Neural progenitor cell (in vitro differentiated cells): Measurements from ENCODE around the gene EVC. TPM values are rescaled to one million over a fixed set of nuclear protein-coding genes. Genes with fewer than 3 reads are reported as not detected.

Experiments
- DNase-seq: peaks from one replicate; pipeline ENCODE4 v3.0.0-alpha.2; 2016; ENCODE audit warnings: low spot score
- H2AFZ ChIP-seq: fragments of 200-600 bp; sonication (generic); replicated peaks from 2 replicates; pipeline ENCODE4 v1.6.1; 2016; ENCODE audit warnings: antibody characterized with exemption
- H3F3A ChIP-seq: fragments of 200-600 bp; sonication (generic); 2 replicates; pipeline ENCODE4 v1.6.1; 2016; ENCODE audit warnings: antibody characterized with exemption, low read depth
- H3K27ac ChIP-seq: fragments of 200-600 bp; sonication (generic); 2 replicates; pipeline ENCODE4 v1.5.1; 2016; ENCODE audit warnings: mild to moderate bottlenecking
- H3K27me3 ChIP-seq: fragments of 200-600 bp; sonication (generic); 2 replicates; pipeline ENCODE4 v1.6.1; 2016; ENCODE audit warnings: mild to moderate bottlenecking, moderate library complexity
- H3K36me3 ChIP-seq: fragments of 200-600 bp; sonication (generic); 2 replicates; pipeline ENCODE4 v1.5.1; 2016
- H3K4me1 ChIP-seq: fragments of 200-600 bp; sonication (generic); 2 replicates; pipeline ENCODE4 v1.6.1; 2016; ENCODE audit warnings: mixed run types
- H3K4me2 ChIP-seq: fragments of 200-600 bp; sonication (generic); 2 replicates; pipeline ENCODE4 v1.6.1; 2016
- H3K4me3 ChIP-seq: fragments of 200-600 bp; sonication (generic); 2 replicates; pipeline ENCODE4 v1.5.1; 2016
- H3K79me2 ChIP-seq: fragments of 200-600 bp; sonication (generic); 2 replicates; pipeline ENCODE4 v1.6.1; 2016; ENCODE audit warnings: low read depth
- H3K9ac ChIP-seq: fragments of 200-600 bp; sonication (generic); 2 replicates; pipeline ENCODE4 v1.6.1; 2016
- H3K9me3 ChIP-seq: fragments of 200-600 bp; sonication (generic); 2 replicates; pipeline ENCODE4 v1.5.1; 2016; ENCODE audit warnings: low read depth
- H4K20me1 ChIP-seq: fragments of 200-600 bp; sonication (generic); 2 replicates; pipeline ENCODE4 v1.6.1; 2016; ENCODE audit warnings: low read depth
- H3K27ac Mint-ChIP-seq: 3 replicates; pipeline ENCODE4 v1.8.0; 2021; ENCODE audit warnings: mixed read lengths
- H3K27me3 Mint-ChIP-seq: 2 replicates; pipeline ENCODE4 v1.8.0; 2022; ENCODE audit warnings: low read depth, mild to moderate bottlenecking, inconsistent platforms, moderate library complexity, mixed read lengths; ENCODE audit not compliant: insufficient read depth
- H3K36me3 Mint-ChIP-seq: 3 replicates; pipeline ENCODE4 v1.8.0; 2021; ENCODE audit warnings: mixed read lengths
- H3K4me1 Mint-ChIP-seq: 3 replicates; pipeline ENCODE4 v1.8.0; 2021; ENCODE audit warnings: mixed read lengths
- H3K4me3 Mint-ChIP-seq: 3 replicates; pipeline ENCODE4 v1.8.0; 2021; ENCODE audit warnings: mild to moderate bottlenecking, moderate library complexity, mixed read lengths
- H3K9me3 Mint-ChIP-seq: 3 replicates; pipeline ENCODE4 v1.8.0; 2020; ENCODE audit warnings: mixed read lengths
- CTCF ChIP-seq: fragments of 200-600 bp; sonication (generic); IDR thresholded peaks from 2 replicates; pipeline ENCODE4 v1.5.1; 2017; ENCODE audit warnings: antibody characterized with exemption, mild to moderate bottlenecking
- EZH2 ChIP-seq: fragments of 200-600 bp; sonication (generic); IDR thresholded peaks from 2 replicates; pipeline ENCODE4 v1.6.1; 2017; ENCODE audit warnings: antibody characterized with exemption, mild to moderate bottlenecking, moderate library complexity
- EZH2phosphoT487 ChIP-seq: fragments of 200-600 bp; sonication (generic); IDR thresholded peaks from 2 replicates; pipeline ENCODE4 v1.6.1; 2017; ENCODE audit warnings: antibody characterized with exemption
- total RNA-seq: library from RNA; depleted of rRNA; stranded (reverse); fragments of >200 nt; gene quantifications from 2 replicates; pipeline ENCODE4 v1.2.3, GENCODE V29; 2015; ENCODE audit warnings: low replicate concordance

The EVC gene
- total RNA-seq, 1 donor from 2014 or later, result 3.6 TPM

- DNase-seq, result peak; percentile 57
- H3K27me3 ChIP-seq, result peaks cover 38% of the 10 kb centered on the region
- H3K4me2 ChIP-seq, result peak overlapping the region; percentile 76
- TF ChIP-seq EZH2 (no peak), EZH2phosphoT487 (no peak), CTCF (peak; percentile 55)
- peak overlapping the region; percentile 90 for H3K4me3 Mint-ChIP-seq
- no peaks in the 10 kb centered on the region for H3K36me3 ChIP-seq
- peaks cover 29% of the 10 kb centered on the region for H3F3A ChIP-seq
- H2AFZ ChIP-seq, result peak overlapping the region; percentile 75
- H3K4me1 ChIP-seq, result peaks cover 19% of the 10 kb centered on the region
- H3K79me2 ChIP-seq, result no peaks in the 10 kb centered on the region
- no peak overlapping the region for H3K9ac ChIP-seq
- peak overlapping the region; percentile 76 for H3K27ac Mint-ChIP-seq
- H3K9me3 Mint-ChIP-seq, result peaks cover 12% of the 10 kb centered on the region
- peak overlapping the region; percentile 53 for H3K4me3 ChIP-seq
- H3K9me3 ChIP-seq, result peaks cover 3% of the 10 kb centered on the region
- H4K20me1 ChIP-seq, result no peaks in the 10 kb centered on the region
- peaks cover 15% of the 10 kb centered on the region for H3K27me3 Mint-ChIP-seq
- peaks cover 7% of the 10 kb centered on the region for H3K36me3 Mint-ChIP-seq
- no peak overlapping the region for H3K27ac ChIP-seq
- peaks cover 29% of the 10 kb centered on the region for H3K4me1 Mint-ChIP-seq
Measured at GRCh38 chr4:5710065-5710960, 688 bp upstream of the EVC start.

GRCh38 chr4:5711479-5712184, 631 bp downstream of the EVC start:
- H3K36me3 ChIP-seq, result no peaks in the 10 kb centered on the region
- no peaks in the 10 kb centered on the region for H3K79me2 ChIP-seq
- H3K9me3 ChIP-seq, result peaks cover 3% of the 10 kb centered on the region
- H4K20me1 ChIP-seq, result no peaks in the 10 kb centered on the region
- peak overlapping the region; percentile 47 for H2AFZ ChIP-seq
- no peak for DNase-seq
- H3K27me3 ChIP-seq, result peaks cover 38% of the 10 kb centered on the region
- H3K4me3 ChIP-seq, result peak overlapping the region; percentile 53
- Mint-ChIP-seq H3K27me3 (peaks cover 16% of the 10 kb centered on the region), H3K4me3 (peak overlapping the region; percentile 89), H3K27ac (no peak overlapping the region), H3K9me3 (peaks cover 16% of the 10 kb centered on the region), H3K36me3 (peaks cover 10% of the 10 kb centered on the region), H3K4me1 (peaks cover 29% of the 10 kb centered on the region)
- H3K4me1 ChIP-seq, result peaks cover 19% of the 10 kb centered on the region
- no peak overlapping the region for H3K9ac ChIP-seq
- peak overlapping the region; percentile 89 for H3K4me2 ChIP-seq
- H3K27ac ChIP-seq, result no peak overlapping the region
- TF ChIP-seq CTCF (no peak), EZH2phosphoT487 (no peak), EZH2 (no peak)
- peaks cover 27% of the 10 kb centered on the region for H3F3A ChIP-seq

- no peak for DNase-seq
Measured at GRCh38 chr4:5712517-5712916, 1.5 kb downstream of the EVC start.

More at GRCh38 chr4:5712517-5712916, 1.5 kb downstream of the EVC start:
- Mint-ChIP-seq H3K36me3 (peaks cover 14% of the 10 kb centered on the region), H3K4me1 (peaks cover 26% of the 10 kb centered on the region), H3K27me3 (peaks cover 10% of the 10 kb centered on the region), H3K27ac (no peak overlapping the region), H3K9me3 (peaks cover 16% of the 10 kb centered on the region), H3K4me3 (peak overlapping the region; percentile 89)
- H3K27ac ChIP-seq, result no peak overlapping the region
- H3F3A ChIP-seq, result peaks cover 26% of the 10 kb centered on the region
- H3K36me3 ChIP-seq, result no peaks in the 10 kb centered on the region
- no peak overlapping the region for H3K4me3 ChIP-seq
- H3K4me2 ChIP-seq, result no peak overlapping the region
- peaks cover 31% of the 10 kb centered on the region for H3K27me3 ChIP-seq
- H3K4me1 ChIP-seq, result peaks cover 19% of the 10 kb centered on the region
- no peak overlapping the region for H2AFZ ChIP-seq
- H3K9ac ChIP-seq, result no peak overlapping the region
- TF ChIP-seq CTCF (no peak), EZH2 (no peak), EZH2phosphoT487 (no peak)
- no peaks in the 10 kb centered on the region for H3K79me2 ChIP-seq
- H4K20me1 ChIP-seq, result no peaks in the 10 kb centered on the region
- peaks cover 3% of the 10 kb centered on the region for H3K9me3 ChIP-seq
